ENCODE data around the gene F10.

Gene F10

DNA sequence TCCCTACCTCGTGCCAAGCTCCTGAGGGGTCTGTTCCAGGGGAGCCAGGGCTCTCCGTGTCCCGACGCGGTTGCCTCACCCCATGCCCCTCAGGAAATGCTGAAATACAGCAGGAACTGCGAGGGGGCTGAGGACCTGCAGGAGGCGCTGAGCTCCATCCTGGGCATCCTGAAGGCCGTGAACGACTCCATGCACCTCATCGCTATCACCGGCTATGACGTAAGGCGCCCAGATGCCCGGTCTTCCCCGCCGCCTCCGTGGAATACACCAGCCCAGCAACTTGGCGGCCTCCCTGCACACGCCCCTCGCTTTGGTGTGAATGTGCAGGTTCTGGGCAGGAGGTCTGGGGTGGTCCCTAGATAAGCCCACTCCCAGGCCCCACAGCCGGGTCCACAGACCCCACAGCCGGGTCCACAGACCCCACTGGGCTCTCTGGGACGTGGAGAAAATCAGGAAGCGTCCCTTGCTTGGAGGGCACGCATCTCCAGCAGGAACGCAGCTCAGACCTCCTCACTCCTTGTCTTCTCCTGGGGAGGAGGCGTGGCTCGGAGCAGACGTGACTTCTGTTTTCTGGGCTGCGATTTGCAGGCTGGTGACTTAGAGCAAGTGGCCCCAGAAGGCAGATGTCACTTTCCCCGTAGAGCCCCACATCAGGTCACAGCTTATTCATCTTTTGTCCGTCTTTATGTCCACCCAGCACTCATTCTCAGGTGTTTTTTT is 36.4 kb upstream of the F10 start:
- FAIRE-seq (no peak), DNase-seq (ENCODE audit: low spot score) (no peak)

DNA sequence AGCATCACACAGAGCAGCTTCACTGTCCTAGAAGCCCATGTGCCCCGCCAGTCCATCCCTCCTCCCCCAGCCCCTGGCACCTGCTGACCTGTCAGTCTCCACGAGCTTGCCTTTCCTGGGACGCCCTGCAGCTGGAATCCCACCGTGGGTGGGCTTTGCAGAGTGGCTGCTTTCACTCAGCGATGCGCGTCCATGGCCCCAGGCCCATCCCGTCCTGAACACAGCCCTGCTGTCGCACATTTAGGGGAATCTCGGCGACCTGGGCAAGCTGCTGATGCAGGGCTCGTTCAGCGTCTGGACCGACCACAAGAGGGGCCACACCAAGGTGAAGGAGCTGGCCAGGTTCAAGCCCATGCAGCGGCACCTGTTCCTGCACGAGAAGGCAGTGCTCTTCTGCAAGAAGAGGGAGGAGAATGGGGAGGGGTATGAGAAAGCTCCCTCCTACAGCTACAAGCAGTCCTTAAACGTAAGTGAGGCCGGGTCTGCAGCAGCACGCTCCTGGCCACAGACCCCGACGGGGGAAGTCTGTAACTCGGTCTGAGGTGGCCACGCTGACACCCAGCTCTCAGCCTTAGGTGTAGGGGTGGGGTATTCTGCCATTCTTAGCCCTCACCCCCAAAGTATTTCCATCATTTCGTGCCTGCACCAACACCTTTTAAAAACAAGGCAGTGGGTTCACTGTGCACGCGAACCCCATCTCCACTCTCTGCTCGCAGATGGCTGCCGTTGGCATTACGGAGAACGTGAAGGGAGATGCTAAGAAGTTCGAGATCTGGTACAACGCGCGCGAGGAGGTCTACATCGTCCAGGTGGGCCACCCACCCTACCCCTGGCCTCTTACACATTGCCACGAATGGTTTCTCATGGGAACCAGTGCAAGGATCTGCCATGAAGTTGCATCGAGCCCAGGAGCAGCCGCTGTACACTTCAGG is 35.3 kb upstream of the F10 start:
- DNase-seq (ENCODE audit: low spot score) (no peak), FAIRE-seq (no peak)

- FAIRE-seq (no peak), DNase-seq (ENCODE audit: low spot score) (no peak)
These were observed 34.5 kb upstream of the F10 start for GRCh38 chr13:113087923-113088690.

DNA sequence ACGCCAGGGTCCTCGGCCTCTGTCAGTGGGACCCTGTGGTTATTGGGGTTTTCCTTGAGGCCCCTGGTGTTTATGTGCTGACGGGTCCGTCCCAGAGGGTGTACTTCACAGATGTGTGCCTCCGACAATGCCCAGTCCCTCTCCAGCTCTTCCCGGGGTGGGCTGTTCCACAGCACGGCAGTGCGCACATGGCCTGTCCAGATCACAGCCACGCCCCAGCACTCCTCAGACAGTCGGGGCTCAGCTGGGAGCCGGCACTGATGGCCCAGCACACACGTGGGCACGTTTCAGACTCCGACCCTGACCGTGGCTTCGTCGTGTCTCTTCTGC is 33.9 kb upstream of the F10 start:
- FAIRE-seq: no peak

DNA sequence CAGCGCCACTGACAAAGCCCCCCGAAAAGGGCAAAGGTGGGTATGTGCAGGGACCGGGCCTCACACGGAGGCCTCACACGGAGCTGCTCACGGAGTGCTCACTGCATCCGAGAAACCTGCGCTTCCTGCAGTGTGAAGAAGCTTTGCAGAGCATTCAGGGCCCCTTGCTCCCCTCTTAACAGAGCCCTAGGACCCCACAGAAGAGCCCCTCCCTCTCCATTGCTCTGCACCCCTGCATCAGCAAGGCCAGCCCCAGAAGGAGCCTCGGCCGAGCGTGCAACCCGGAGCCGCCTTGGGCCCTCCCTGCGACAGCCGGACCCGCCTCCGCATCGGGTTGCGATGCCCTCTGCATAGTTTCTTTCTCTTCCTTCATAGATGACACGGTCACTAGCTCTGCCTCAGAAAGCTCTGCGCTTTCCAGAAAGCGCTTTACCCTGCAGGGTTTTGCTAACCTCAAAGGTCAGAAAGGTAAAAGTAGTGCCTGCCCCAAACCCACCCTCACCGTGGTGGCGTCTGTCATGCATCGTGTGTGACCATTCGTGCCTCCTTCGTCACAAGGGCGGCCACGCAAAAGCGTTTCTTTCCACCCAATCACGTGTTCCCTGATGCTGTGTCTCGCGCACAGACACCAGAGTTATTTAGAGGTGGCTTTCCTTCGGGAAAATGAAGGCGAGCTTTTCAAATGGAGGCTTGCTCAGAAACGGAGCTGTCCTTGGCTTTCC is 32.7 kb upstream of the F10 start:
- DNase-seq (ENCODE audit: low spot score): no peak
- FAIRE-seq: no peak

More for the DNA sequence above, 33.9 kb upstream of the F10 start:
- DNase-seq (ENCODE audit: low spot score): no peak

GRCh38 chr13:113090415-113090770 is 32.2 kb upstream of the F10 start:
- no peak for FAIRE-seq

DNA sequence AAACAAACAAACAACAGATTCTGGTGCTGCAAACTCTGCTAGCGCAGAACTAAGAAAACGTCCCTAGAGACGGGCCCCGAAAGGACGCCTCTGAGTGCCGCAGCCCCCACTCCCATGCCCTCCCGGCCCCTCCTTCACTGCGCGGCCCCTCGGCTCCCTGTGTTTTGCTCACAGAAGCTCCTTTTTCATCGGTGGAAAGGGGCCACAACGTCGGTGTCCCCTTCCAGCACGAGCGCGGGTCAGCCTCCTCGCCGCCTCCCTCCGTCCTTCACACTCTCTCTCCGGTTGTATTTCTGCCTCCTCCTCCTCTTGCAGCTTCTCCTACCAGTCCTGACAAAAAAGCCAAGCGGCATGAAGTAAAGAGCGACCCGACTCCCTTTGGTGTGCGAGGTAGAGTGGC is 31.8 kb upstream of the F10 start:
- FAIRE-seq (no peak), DNase-seq (ENCODE audit: low spot score) (no peak)

More at GRCh38 chr13:113090415-113090770, 32.2 kb upstream of the F10 start:
- DNase-seq (ENCODE audit: low spot score): no peak

DNA sequence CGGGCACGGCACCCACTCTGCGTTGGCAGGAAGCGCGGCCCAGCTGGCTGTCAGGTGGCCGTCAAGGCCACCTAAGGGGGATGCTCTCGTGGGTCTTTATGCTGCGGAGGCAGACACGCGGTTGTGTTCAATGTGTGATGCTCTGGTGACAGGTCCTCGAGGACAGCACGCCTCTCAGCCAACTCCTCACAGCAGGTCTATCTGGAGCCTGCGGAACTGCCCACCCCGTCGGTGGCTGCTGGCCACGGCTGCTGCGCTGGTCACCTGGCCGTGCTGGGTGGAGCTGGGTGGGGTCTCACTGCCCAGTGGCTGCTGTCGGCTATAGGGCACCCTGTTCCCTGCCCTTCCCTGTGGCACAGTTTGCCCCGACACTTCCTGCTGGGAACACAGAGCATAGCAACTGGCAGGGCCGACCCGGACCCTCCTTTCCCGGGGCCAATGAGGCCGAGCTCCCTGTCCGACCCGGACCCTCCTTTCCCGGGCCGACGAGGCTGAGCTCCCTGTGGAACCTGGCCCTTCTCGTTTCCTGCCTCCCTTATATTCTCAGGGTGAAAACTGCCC is 31.3 kb upstream of the F10 start:
- DNase-seq (ENCODE audit: low spot score) (no peak), FAIRE-seq (no peak)

DNA sequence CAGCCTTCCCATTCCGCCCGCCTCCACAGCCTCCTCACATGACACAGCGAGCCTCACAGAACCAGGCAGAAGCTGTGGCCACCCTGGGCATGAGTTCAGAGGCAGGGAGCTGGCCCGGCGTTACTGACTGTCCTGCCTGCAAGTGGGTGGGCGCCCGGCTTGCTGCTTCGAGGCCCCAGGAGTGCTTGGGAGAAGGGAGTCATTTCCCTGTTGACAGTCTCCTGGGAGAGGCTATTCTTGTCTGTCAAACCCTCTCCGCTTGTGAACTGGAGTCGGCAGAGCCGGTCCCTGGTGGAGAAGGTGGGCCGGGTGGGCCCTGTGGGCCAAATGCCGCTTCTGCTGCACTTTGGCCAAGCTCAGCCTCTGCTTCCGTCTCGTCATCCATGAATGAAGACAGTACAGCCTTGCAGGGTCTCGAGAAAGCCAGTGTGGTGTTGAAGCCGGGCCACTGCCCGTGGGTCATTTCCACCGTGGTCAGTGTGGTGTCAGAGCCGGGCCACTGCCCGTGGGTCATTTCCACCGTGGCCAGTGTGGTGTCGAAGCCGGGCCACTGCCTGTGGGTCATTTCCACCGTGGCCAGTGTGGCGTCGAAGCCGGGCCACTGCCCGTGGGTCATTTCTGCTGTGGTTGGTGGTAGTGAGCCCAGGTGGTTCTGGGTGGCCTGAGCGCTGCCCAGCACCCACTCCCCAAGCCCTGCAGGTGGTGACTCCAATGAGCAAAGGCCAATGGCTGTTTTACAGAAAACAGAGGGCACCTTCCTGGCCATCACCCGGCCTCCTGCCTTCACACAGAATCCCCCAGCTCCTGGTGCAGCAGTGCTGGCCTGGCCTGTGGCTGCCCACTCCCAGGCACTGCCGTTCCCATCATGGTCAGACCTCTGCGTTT is 30.5 kb upstream of the F10 start:
- FAIRE-seq (no peak), DNase-seq (ENCODE audit: low spot score) (no peak)

GRCh38 chr13:113092776-113093579 is 29.6 kb upstream of the F10 start:
- no peak for FAIRE-seq
- no peak for DNase-seq (ENCODE audit: low spot score)

DNA sequence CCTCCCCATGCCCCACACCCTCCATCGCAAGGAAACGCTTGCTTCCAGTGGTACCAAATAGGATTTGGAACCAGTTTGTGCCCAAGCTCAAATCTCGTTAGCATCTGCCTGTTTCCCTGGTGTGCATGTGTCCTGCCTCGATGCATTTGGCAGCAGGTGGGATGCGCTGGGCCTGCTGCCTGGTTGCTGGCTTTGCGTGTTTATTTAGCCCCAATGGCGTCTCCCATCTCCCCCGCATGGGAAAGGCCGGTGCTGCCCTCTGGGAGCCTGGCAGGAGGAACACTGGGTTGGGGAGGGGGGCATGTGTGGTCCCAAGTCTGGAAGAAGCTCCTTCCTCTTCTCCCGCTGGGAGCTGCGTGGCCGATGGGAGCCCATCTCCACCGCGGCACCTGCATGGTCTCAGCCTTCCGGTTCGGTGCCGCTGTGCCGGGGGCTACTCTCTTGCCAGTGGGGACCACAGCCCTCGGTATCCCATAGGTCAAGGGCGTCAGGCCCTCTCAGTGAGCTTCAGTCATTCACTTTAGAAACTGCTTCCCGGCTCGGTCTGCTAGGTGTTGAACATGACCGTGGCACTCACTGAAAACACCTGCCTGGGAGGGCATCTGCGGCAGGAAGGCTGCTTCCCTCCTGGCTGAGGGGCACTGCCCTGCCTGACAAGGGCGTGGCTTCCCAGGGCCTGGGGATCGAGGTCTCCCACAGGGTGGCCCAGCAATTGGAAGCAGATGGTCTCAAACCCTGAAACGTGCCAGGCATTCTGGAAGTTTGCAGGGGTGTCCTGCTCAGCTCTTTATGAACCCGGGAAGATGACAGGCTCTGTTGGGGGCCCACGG is 28.8 kb upstream of the F10 start:
- DNase-seq (ENCODE audit: low spot score) (no peak), FAIRE-seq (no peak)

DNA sequence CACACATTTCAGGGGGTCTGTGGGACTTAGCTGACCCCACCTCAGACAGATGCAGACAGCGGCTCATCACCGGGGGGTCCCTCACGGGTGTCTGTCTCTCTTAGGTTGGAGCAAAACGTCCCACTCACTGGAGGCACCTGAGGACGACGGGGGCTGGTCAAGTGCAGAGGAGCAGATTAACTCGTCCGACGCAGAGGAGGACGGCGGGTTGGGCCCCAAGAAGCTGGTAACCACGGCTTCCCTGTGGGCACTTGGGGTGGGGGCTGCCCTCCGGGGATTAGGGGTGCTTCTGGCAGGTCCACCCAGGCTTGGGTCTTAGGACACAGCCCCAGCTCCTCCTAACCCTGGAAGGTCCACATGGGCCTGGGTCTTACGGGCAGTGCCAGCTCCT is 28.2 kb upstream of the F10 start:
- no peak for FAIRE-seq
- no peak for DNase-seq (ENCODE audit: low spot score)

- DNase-seq (ENCODE audit: low spot score): no peak
- no peak for FAIRE-seq
These were observed 27.2 kb upstream of the F10 start for GRCh38 chr13:113095146-113096051.

DNA sequence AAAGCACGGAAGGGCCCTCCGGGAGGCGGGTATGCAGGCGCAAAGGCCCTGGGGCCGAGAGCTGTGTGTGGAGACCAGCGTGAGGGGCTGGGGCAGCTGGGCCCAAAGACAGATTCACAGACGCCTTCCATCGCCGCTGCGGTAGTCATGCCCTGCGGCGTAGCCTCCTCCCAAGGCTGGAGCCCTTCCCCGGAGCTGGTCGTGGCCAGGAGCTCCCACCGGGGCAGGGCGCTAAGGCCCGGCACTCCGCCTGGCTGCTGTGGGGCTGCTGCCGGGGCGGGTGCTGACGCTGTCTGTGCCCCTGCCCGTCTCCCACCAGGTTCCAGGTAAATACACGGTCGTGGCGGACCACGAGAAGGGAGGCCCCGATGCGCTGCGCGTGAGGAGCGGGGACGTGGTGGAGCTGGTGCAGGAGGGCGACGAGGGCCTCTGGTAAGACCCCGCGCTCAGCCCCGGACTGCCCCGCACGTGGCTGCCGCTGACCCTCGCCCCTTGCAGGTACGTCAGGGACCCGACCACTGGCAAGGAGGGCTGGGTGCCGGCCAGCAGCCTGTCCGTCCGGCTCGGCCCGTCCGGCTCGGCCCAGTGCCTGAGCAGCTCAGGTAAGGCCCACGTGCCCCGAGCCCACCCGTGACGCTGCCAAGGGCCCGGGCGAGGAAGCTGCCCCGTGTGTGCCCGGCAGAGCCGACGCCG is 26.4 kb upstream of the F10 start:
- DNase-seq (ENCODE audit: low spot score): no peak
- no peak for FAIRE-seq

- FAIRE-seq (no peak), DNase-seq (ENCODE audit: low spot score) (no peak)
These were observed 25.8 kb upstream of the F10 start for GRCh38 chr13:113096745-113097305.

GRCh38 chr13:113097651-113098050 is 24.9 kb upstream of the F10 start:
- FAIRE-seq: no peak
- DNase-seq (ENCODE audit: low spot score): no peak
